Endothelial cell of umbilical vein (primary cell): ENCODE results near the gene DZIP1. TPM values are rescaled to one million over a fixed set of nuclear protein-coding genes. Genes with fewer than 3 reads are reported as not detected.

Experiments used
- BruUV-seq: library from RNA; stranded (reverse); fragments of 400-500 nt; replicated peaks from 2 replicates; lab custom pipeline; 2021; lab: Mats Ljungman, UMichigan
- CTCF ChIA-PET: fragments of 300-600, 350-600 bp; sonication (Branson Sonifier 250); formaldehyde crosslinking; loops from one replicate; lab custom pipeline; 2021; ENCODE audit warnings: antibody characterized with exemption, inconsistent platforms; lab: Charles Lee
- POLR2A ChIA-PET: fragments of 300-600, 350-600 bp; sonication (Branson Sonifier 250); formaldehyde crosslinking; loops from one replicate; lab custom pipeline; 2021; ENCODE audit warnings: antibody characterized with exemption, inconsistent platforms; lab: Charles Lee
- DNase-seq: peaks from one replicate; pipeline ENCODE4 v3.0.0-alpha.2; 2011; ENCODE audit warnings: low read depth, low spot score
- FAIRE-seq: peaks from 2 replicates; lab custom pipeline; 2011; peaks lifted over from hg19 to GRCh38; lab: Jason Lieb, UNC
- H2AFZ ChIP-seq: 2 replicates; pipeline ENCODE4 v1.6.0; 2012; ENCODE audit warnings: low read depth, low read length, control low read depth, inconsistent platforms
- H3K27ac ChIP-seq: 2 replicates; pipeline ENCODE4 v1.5.1; 2011; ENCODE audit warnings: low read depth, mild to moderate bottlenecking, control low read depth, low read length, moderate library complexity; ENCODE audit not compliant: insufficient read depth
- H3K27me3 ChIP-seq, 2 experiments: 2 replicates each; pipeline versions ENCODE4 v1.6.0 to v1.6.1; 2011; ENCODE audit warnings: low read length in 2 of 2, mixed read lengths in 1 of 2; ENCODE audit not compliant: control insufficient read depth in 2 of 2, insufficient read depth in 2 of 2
- H3K36me3 ChIP-seq, 2 experiments: 2 replicates in 1 of 2; 3 replicates in 1 of 2; pipeline ENCODE4 v1.5.1; 2011; ENCODE audit warnings: low read length in 2 of 2, mild to moderate bottlenecking in 1 of 2, moderate library complexity in 1 of 2; ENCODE audit not compliant: control insufficient read depth in 2 of 2, insufficient read depth in 2 of 2; ENCODE audit errors: extremely low read depth in 1 of 2
- H3K4me1 ChIP-seq: 3 replicates; pipeline ENCODE4 v1.5.1; 2011; ENCODE audit warnings: mild to moderate bottlenecking, low read length; ENCODE audit not compliant: control insufficient read depth, insufficient read depth; ENCODE audit errors: extremely low read depth
- H3K4me2 ChIP-seq: 2 replicates; pipeline ENCODE4 v1.6.1; 2011; ENCODE audit warnings: low read length, control low read depth, mixed read lengths; ENCODE audit not compliant: insufficient read depth
- H3K4me3 ChIP-seq, 3 experiments: fragments of 200-600 bp in 1 of 3; sonication (generic), shearing (Covaris generic) in 1 of 3; replicated peaks in 1 of 3; 2 replicates each; pipeline ENCODE4 v1.5.1; 2011 to 2016; ENCODE audit warnings: control low read depth in 3 of 3, low read length in 3 of 3, mild to moderate bottlenecking in 2 of 3, inconsistent platforms in 1 of 3, low read depth in 1 of 3, moderate library complexity in 1 of 3; ENCODE audit not compliant: insufficient read depth in 1 of 3
- H3K79me2 ChIP-seq: 2 replicates; pipeline ENCODE4 v1.6.0; 2012; ENCODE audit warnings: low read length, inconsistent platforms; ENCODE audit not compliant: control insufficient read depth, insufficient read depth
- H3K9ac ChIP-seq: replicated peaks from 2 replicates; pipeline ENCODE3; 2011; ENCODE audit warnings: low read length, control low read depth; ENCODE audit not compliant: insufficient read depth; ENCODE audit errors: extremely low read depth
- H3K9me1 ChIP-seq: replicated peaks from 3 replicates; pipeline ENCODE4 v1.6.0; 2011; ENCODE audit warnings: mild to moderate bottlenecking, low read length; ENCODE audit not compliant: control insufficient read depth, insufficient read depth; ENCODE audit errors: extremely low read depth
- H3K9me3 ChIP-seq: replicated peaks from 2 replicates; pipeline ENCODE4 v1.5.1; 2012; ENCODE audit warnings: low read length, inconsistent platforms; ENCODE audit not compliant: control insufficient read depth, insufficient read depth
- H4K20me1 ChIP-seq: replicated peaks from 2 replicates; pipeline ENCODE3; 2011; ENCODE audit warnings: mild to moderate bottlenecking, low read length; ENCODE audit not compliant: control insufficient read depth, insufficient read depth; ENCODE audit errors: extremely low read depth
- CTCF ChIP-seq, 2 donors: IDR thresholded peaks; 1 replicate in 1 of 2; 2 replicates in 1 of 2; pipeline ENCODE4 v1.5.1; 2011; ENCODE audit warnings: low read length in 2 of 2, mild to moderate bottlenecking in 2 of 2, moderate library complexity in 2 of 2, control low read depth in 1 of 2, inconsistent platforms in 1 of 2, low read depth in 1 of 2; ENCODE audit not compliant: insufficient read depth in 1 of 2; ENCODE audit errors: extremely low read depth in 1 of 2
- EZH2 ChIP-seq: IDR thresholded peaks from 2 replicates; pipeline ENCODE4 v1.6.1; 2012; ENCODE audit warnings: borderline replicate concordance, low read depth, mild to moderate bottlenecking, moderate library complexity, low read length, inconsistent platforms; ENCODE audit not compliant: severe bottlenecking
- FOS ChIP-seq: IDR thresholded peaks from 2 replicates; pipeline ENCODE4 v1.6.1; 2011; ENCODE audit warnings: mild to moderate bottlenecking, low read length, moderate library complexity, borderline replicate concordance; ENCODE audit not compliant: insufficient read depth
- GATA2 ChIP-seq: IDR thresholded peaks from 2 replicates; pipeline ENCODE4 v1.7.0; 2011; ENCODE audit warnings: low read depth, mild to moderate bottlenecking, moderate library complexity, mixed read lengths, low read length; ENCODE audit not compliant: insufficient read length, insufficient read depth
- JUN ChIP-seq: IDR thresholded peaks from 2 replicates; pipeline ENCODE4 v1.6.1; 2011; ENCODE audit warnings: borderline replicate concordance, low read depth; ENCODE audit not compliant: insufficient read length, insufficient read depth
- MYC ChIP-seq: IDR thresholded peaks from one replicate; pipeline ENCODE4 v1.6.1; 2011; ENCODE audit warnings: mild to moderate bottlenecking, low read depth, low read length
- POLR2A ChIP-seq: IDR thresholded peaks from 2 replicates; pipeline ENCODE4 v1.6.1; 2012; ENCODE audit warnings: low read depth, mild to moderate bottlenecking, control low read depth, low read length
- POLR2AphosphoS5 ChIP-seq: IDR thresholded peaks from 2 replicates; pipeline ENCODE4 v1.6.1; 2012; ENCODE audit warnings: low read depth, mild to moderate bottlenecking, control low read depth, low read length, moderate library complexity; ENCODE audit not compliant: insufficient read depth
- dilution Hi-C: fragments of 300-500 bp; cut with MboI; formaldehyde crosslinking; loops from one replicate; pipeline ENCODE4 v1.15.0; 2019; ENCODE audit warnings: low sequenced_read_pairs; ENCODE audit not compliant: extremely low pct_ligation_motif_present
- intact Hi-C: fragments of 100-400 bp; cut with micrococcal nuclease; formaldehyde crosslinking; loops from one replicate; pipeline ENCODE4 v1.10.0; 2022
- polyA plus RNA-seq, 4 experiments: library from polyadenylated mRNA; depleted of rRNA in 3 of 4; stranded (reverse) in 3 of 4; unstranded in 1 of 4; fragments of >200 nt; gene quantifications; 2 replicates each; pipeline versions ENCODE4 v1.2.1 to v1.2.3, GENCODE V29; 2011 to 2012; ENCODE audit warnings: missing spikeins in 1 of 4
- total RNA-seq: library from RNA; stranded (reverse); gene quantifications from 2 replicates; pipeline ENCODE4 v1.2.3, GENCODE V29; 2021
- TF ChIP-seq, protein P1 (sequence below): IDR thresholded peaks from 2 replicates; pipeline ENCODE4 v1.6.1; 2011; ENCODE audit not compliant: insufficient read depth, insufficient read length

The DZIP1 gene
- total and polyA plus RNA-seq, 2 donors (not counting 3 experiments of a cell fraction or from before 2014, with no cell fraction given): 8.6 to 32.1 TPM

DNA sequence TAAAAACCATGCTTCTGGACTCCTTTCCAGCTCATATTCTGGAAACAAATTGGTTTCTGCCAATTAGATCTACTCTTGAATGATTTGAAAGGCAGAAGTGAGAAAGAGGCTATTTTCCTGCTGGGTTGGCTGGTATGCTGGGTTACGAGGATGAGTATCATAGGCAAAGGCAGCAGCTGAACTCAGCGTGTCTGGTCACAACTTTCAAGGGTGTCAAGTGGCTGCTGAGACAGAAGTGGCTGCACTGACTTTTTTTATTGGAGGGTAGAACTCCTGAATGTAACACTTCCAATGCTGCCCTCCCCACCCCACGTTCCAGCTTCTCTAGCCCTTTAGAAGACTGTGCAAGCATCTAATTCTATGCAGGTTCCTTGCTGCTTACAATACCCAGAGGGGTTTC is 8.3 kb upstream of the DZIP1 start:
- no peaks in the 10 kb centered on the region for H3K36me3 ChIP-seq
- TF ChIP-seq FOS (no peak), MYC (no peak), CTCF (IDR thresholded peaks at IDR 0.05; ENCODE audit: extremely low read depth in 1 of 2, insufficient read depth in 1 of 2, low read depth in 1 of 2, low read length in 2 of 2) (no peak), GATA2 (no peak)
- no peak for FAIRE-seq
- H3K27ac ChIP-seq: no peak overlapping the region
- no peak overlapping the region for H3K4me2 ChIP-seq
- no peaks in the 10 kb centered on the region for H3K9me3 ChIP-seq
- intact Hi-C loops (no loop called here), dilution Hi-C loops (no loop called here)
- H3K79me2 ChIP-seq: no peaks in the 10 kb centered on the region
- H3K27me3 ChIP-seq: peaks cover 9 to 12% of the 10 kb centered on the region in 2 experiments
- no peaks in the 10 kb centered on the region for H4K20me1 ChIP-seq
- no peak overlapping the region for H2AFZ ChIP-seq
- CTCF ChIA-PET: interaction anchor here (0.6 kb wide), 1 partner anchor 8 kb away, joined by 3 read pairs; no protein-coding TSS in a partner anchor
- no peak overlapping the region for H3K9ac ChIP-seq
- no peaks in the 10 kb centered on the region for H3K4me1 ChIP-seq
- no peak for DNase-seq
- no peaks in the 10 kb centered on the region for H3K9me1 ChIP-seq
- H3K4me3 ChIP-seq: no peak overlapping the region
- BruUV-seq: no TSS peak
- POLR2A ChIA-PET: no interaction called here

GRCh38 chr13:95652244-95652764 is 7.8 kb upstream of the DZIP1 start:
- Histone ChIP-seq H3K27ac (no peak overlapping the region), H3K4me3 (no peak overlapping the region), H3K9me3 (no peaks in the 10 kb centered on the region), H3K9ac (no peak overlapping the region), H3K36me3 (no peaks in the 10 kb centered on the region), H3K4me1 (no peaks in the 10 kb centered on the region), H4K20me1 (no peaks in the 10 kb centered on the region), H3K4me2 (no peak overlapping the region), H3K9me1 (no peaks in the 10 kb centered on the region), H2AFZ (no peak overlapping the region), H3K79me2 (no peaks in the 10 kb centered on the region), H3K27me3 (peaks cover 9 to 12% of the 10 kb centered on the region in 2 experiments)
- no TSS peak for BruUV-seq
- ChIA-PET POLR2A (no interaction called here), CTCF (interaction anchor here (0.6 kb wide), 1 partner anchor 9 kb away, joined by 3 read pairs; no protein-coding TSS in a partner anchor)
- FAIRE-seq (no peak), DNase-seq (no peak)
- TF ChIP-seq FOS: no peak
- no peak for TF ChIP-seq GATA2
- no peak for TF ChIP-seq POLR2AphosphoS5
- no peak for TF ChIP-seq POLR2A
- TF ChIP-seq EZH2: no peak
- TF ChIP-seq MYC: no peak
- TF ChIP-seq, protein P1, sequence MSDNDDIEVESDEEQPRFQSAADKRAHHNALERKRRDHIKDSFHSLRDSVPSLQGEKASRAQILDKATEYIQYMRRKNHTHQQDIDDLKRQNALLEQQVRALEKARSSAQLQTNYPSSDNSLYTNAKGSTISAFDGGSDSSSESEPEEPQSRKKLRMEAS: no peak
- no peak for TF ChIP-seq CTCF (IDR thresholded peaks at IDR 0.05; ENCODE audit: extremely low read depth in 1 of 2, insufficient read depth in 1 of 2, low read depth in 1 of 2, low read length in 2 of 2)
- TF ChIP-seq JUN: no peak
- intact Hi-C loops (no loop called here), dilution Hi-C loops (no loop called here)
